Fibroblast of the aortic adventitia (primary cell): ENCODE measurements around the gene FPR3. TPM values are rescaled to one million over a fixed set of nuclear protein-coding genes. Genes with fewer than 3 reads are reported as not detected.

ENCODE experiments used
- DNase-seq: peaks from one replicate; pipeline ENCODE4 v3.0.0-alpha.2; 2010; ENCODE audit warnings: low read depth
- H3K4me3 ChIP-seq: 2 replicates; pipeline ENCODE4 v1.5.1; 2011; ENCODE audit warnings: low read depth, mild to moderate bottlenecking, control low read depth, low read length, moderate library complexity
- CTCF ChIP-seq: IDR thresholded peaks from 2 replicates; pipeline ENCODE4 v1.5.1; 2011; ENCODE audit warnings: mild to moderate bottlenecking, low read length, control low read depth, inconsistent platforms; ENCODE audit not compliant: insufficient read depth
- total RNA-seq: library from RNA; depleted of rRNA; stranded (reverse); fragments of >200 nt; gene quantifications from 2 replicates; pipeline ENCODE4 v1.2.3, GENCODE V29; 2012; ENCODE audit warnings: low replicate concordance

FPR3 gene
- total RNA-seq, 1 donor: not detected

GRCh38 chr19:51789061-51789795, 5.7 kb upstream of the FPR3 start:
- TF ChIP-seq CTCF: no peak
- no peak overlapping the region for H3K4me3 ChIP-seq
- no peak for DNase-seq

- DNase-seq: no peak
- no peak for TF ChIP-seq CTCF
- H3K4me3 ChIP-seq: no peak overlapping the region
These were observed 2.0 kb upstream of the FPR3 start for GRCh38 chr19:51792932-51793331.

GRCh38 chr19:51793994-51794393, 963 bp upstream of the FPR3 start:
- no peak for DNase-seq
- TF ChIP-seq CTCF: no peak
- no peak overlapping the region for H3K4me3 ChIP-seq

GRCh38 chr19:51796195-51796679, 1.3 kb downstream of the FPR3 start:
- TF ChIP-seq CTCF: no peak
- no peak for DNase-seq

GRCh38 chr19:51797480-51797879, 2.5 kb downstream of the FPR3 start:
- no peak for DNase-seq

More at GRCh38 chr19:51796195-51796679, 1.3 kb downstream of the FPR3 start:
- H3K4me3 ChIP-seq: no peak overlapping the region

GRCh38 chr19:51798062-51798461, 3.1 kb downstream of the FPR3 start:
- no peak for TF ChIP-seq CTCF
- no peak for DNase-seq

More at GRCh38 chr19:51797480-51797879, 2.5 kb downstream of the FPR3 start:
- no peak overlapping the region for H3K4me3 ChIP-seq
- no peak for TF ChIP-seq CTCF

More at GRCh38 chr19:51798062-51798461, 3.1 kb downstream of the FPR3 start:
- no peak overlapping the region for H3K4me3 ChIP-seq
